ENCODE measurements around the gene ENOX1. TPM values are rescaled to one million over a fixed set of nuclear protein-coding genes. Genes with fewer than 3 reads are reported as not detected.

ENOX1 gene
- total RNA-seq, 1 donor from 2014 or later, result 2.5 TPM

DNA sequence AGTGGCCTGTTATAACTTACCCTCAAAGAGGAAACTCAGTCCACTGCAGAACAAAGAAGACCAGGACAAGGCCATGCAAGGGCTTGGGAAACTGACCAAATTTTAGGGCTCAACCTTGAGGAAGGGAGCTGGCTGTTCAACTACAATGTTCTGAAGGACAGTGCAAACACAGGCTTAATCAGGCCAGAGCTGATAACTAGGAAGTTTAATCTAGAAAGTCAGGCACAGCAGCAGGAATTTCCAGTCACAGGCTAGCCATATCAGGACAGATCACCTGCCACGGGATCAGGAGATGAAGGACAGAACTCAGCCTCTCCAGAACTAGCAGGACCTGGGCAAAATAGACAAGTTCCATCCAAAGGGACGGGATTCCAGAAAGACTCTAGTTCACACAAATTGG lies 89.4 kb downstream of the ENOX1 start:
- Mint-ChIP-seq H3K9me3 (ENCODE audit: low read depth) (no peaks in the 10 kb centered on the region), H3K36me3 (ENCODE audit: insufficient read depth) (no peaks in the 10 kb centered on the region), H3K4me1 (ENCODE audit: low read depth) (peaks cover 4% of the 10 kb centered on the region), H3K27me3 (peaks cover 3% of the 10 kb centered on the region), H3K4me3 (ENCODE audit: low read depth) (no peak overlapping the region), H3K27ac (no peak overlapping the region)
- TF ChIP-seq, protein P1, sequence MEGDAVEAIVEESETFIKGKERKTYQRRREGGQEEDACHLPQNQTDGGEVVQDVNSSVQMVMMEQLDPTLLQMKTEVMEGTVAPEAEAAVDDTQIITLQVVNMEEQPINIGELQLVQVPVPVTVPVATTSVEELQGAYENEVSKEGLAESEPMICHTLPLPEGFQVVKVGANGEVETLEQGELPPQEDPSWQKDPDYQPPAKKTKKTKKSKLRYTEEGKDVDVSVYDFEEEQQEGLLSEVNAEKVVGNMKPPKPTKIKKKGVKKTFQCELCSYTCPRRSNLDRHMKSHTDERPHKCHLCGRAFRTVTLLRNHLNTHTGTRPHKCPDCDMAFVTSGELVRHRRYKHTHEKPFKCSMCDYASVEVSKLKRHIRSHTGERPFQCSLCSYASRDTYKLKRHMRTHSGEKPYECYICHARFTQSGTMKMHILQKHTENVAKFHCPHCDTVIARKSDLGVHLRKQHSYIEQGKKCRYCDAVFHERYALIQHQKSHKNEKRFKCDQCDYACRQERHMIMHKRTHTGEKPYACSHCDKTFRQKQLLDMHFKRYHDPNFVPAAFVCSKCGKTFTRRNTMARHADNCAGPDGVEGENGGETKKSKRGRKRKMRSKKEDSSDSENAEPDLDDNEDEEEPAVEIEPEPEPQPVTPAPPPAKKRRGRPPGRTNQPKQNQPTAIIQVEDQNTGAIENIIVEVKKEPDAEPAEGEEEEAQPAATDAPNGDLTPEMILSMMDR (IDR thresholded peaks at IDR 0.05; ENCODE audit: unreplicated experiment), result no peak
- no peak for DNase-seq (ENCODE audit: low spot score, unreplicated experiment)

DNA sequence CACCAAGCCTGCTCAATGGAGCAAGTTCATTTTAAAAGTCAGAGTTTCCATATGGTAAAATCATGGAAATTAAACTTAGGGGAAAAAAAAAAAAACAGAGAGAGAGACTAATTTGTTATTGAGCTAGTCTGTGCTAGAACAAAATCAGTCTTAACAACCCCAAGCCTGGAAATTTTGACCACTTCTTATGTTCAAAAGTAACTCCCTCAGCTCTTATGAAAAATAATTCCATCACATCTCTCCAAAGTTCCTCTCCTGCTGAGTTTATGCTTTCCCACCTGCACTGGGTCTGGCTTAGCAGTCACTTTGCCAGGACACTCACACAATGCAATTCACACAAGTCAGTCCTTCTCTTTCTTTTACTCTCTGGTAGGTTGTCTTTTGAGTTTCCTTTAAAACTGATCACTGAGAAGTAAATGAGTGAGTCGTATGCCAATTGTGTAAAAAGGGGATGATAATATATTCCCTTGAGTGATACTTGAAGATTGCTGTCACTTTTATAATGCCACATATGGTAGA lies 92.6 kb downstream of the ENOX1 start:
- no peak for DNase-seq (ENCODE audit: low spot score, unreplicated experiment)
- Mint-ChIP-seq H3K4me1 (ENCODE audit: low read depth) (peaks cover 3% of the 10 kb centered on the region), H3K27me3 (peaks cover 8% of the 10 kb centered on the region), H3K4me3 (ENCODE audit: low read depth) (no peak overlapping the region), H3K9me3 (ENCODE audit: low read depth) (no peaks in the 10 kb centered on the region), H3K27ac (no peak overlapping the region), H3K36me3 (ENCODE audit: insufficient read depth) (no peaks in the 10 kb centered on the region)
- TF ChIP-seq, protein P1 (IDR thresholded peaks at IDR 0.05; ENCODE audit: unreplicated experiment), result no peak

DNA sequence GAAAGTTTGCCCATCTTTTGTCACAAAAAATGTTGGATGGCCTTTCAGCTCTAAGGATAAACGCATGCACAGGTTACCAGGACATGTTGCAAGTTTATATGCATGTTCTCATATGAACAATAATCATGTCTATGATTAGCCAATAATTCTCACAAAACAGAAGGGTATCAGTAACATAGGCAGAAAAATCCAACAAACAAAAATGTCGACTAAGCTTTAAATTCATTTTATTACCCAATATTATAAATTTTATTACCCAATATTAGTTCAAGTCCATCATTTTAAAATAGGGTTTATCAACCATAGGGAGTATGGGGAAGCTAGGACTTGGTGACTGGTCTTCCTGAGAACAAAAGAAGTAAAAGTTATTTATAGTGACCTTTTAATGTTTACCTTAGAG lies 93.1 kb downstream of the ENOX1 start:
- DNase-seq (ENCODE audit: low spot score, unreplicated experiment), result no peak
- peaks cover 8% of the 10 kb centered on the region for H3K27me3 Mint-ChIP-seq
- H3K9me3 Mint-ChIP-seq (ENCODE audit: low read depth), result no peaks in the 10 kb centered on the region
- H3K36me3 Mint-ChIP-seq (ENCODE audit: insufficient read depth), result no peaks in the 10 kb centered on the region
- TF ChIP-seq, protein P1 (IDR thresholded peaks at IDR 0.05; ENCODE audit: unreplicated experiment), result no peak
- no peak overlapping the region for H3K27ac Mint-ChIP-seq
- H3K4me3 Mint-ChIP-seq (ENCODE audit: low read depth), result no peak overlapping the region
- peaks cover 3% of the 10 kb centered on the region for H3K4me1 Mint-ChIP-seq (ENCODE audit: low read depth)

DNA sequence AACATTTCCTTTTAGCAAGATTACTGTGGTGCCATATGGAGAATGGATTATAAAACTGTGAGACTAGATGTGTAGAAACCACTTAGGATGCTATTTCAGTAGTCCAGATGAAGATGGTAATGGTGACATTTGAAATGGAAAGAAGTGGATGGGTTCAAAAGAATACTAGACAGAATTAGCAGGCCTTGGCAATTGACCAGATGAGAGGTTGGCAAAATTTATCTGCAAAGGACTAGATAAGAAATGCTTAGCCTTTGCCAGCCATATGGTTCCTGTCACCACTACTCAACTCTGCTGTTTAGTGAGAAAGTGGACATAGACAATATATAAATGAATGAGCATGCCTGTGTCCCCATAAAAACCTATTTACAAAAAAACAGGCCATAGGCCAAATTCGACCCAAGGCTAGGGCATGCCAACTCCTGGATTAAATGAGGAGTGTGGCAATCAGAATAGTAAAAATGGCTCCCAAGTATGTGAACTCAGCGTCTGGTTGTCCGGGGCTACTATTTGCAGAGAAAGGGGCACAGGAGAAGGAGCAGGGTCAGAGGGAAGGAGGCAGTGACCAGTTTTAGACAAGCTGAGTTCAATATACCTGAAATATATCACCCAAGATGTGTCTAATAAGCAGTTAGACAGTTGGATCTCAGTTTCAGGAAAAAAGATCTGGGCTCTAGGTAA lies 98.4 kb downstream of the ENOX1 start:
- TF ChIP-seq, protein P1 (IDR thresholded peaks at IDR 0.05; ENCODE audit: unreplicated experiment), result no peak
- peaks cover 14% of the 10 kb centered on the region for H3K4me1 Mint-ChIP-seq (ENCODE audit: low read depth)

DNA sequence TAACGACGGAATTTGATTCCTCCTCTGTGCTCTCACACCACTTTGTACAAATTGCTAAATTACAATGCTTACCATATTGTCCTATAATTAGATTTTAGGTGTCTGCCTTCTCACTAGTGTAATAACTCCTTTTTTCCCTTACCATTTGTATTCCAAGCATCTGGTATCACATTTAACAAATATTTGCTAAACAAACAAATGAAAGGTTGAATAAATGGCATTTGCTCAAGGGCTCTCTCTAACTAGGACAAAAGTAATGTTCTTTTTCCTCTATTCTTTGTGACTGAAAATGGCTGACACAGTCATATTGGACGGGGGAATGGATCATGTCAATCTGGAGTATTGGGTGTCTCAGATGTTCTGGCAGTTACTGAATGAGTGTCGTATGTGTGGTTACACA lies 99.7 kb downstream of the ENOX1 start:
- no peak overlapping the region for H3K4me3 Mint-ChIP-seq (ENCODE audit: low read depth)
- H3K27me3 Mint-ChIP-seq, result peaks cover 5% of the 10 kb centered on the region
- no peaks in the 10 kb centered on the region for H3K36me3 Mint-ChIP-seq (ENCODE audit: insufficient read depth)
- TF ChIP-seq, protein P1 (IDR thresholded peaks at IDR 0.05; ENCODE audit: unreplicated experiment), result no peak
- no peaks in the 10 kb centered on the region for H3K9me3 Mint-ChIP-seq (ENCODE audit: low read depth)
- DNase-seq (ENCODE audit: low spot score, unreplicated experiment), result no peak
- peaks cover 14% of the 10 kb centered on the region for H3K4me1 Mint-ChIP-seq (ENCODE audit: low read depth)
- H3K27ac Mint-ChIP-seq, result no peak overlapping the region

More for the DNA sequence above, 98.4 kb downstream of the ENOX1 start:
- Mint-ChIP-seq H3K9me3 (ENCODE audit: low read depth) (no peaks in the 10 kb centered on the region), H3K27me3 (peaks cover 5% of the 10 kb centered on the region), H3K27ac (no peak overlapping the region), H3K36me3 (ENCODE audit: insufficient read depth) (no peaks in the 10 kb centered on the region), H3K4me3 (ENCODE audit: low read depth) (no peak overlapping the region)
- DNase-seq (ENCODE audit: low spot score, unreplicated experiment), result no peak
